Fibroblast of skin of left biceps (primary cell): ENCODE measurements around the gene BCL6B.
A peak's percentile ranks its signal among the peaks of the same experiment; 100 is the strongest.

Experiments used
- DNase-seq, 2 experiments: peaks; one replicate each; pipeline ENCODE4 v3.0.0-alpha.2; 2013; ENCODE audit warnings: low read depth in 2 of 2

Gene BCL6B

GRCh38 chr17:7010523-7010922 is 12.3 kb upstream of the BCL6B start:
- no peak for DNase-seq

GRCh38 chr17:7011415-7011814 is 11.4 kb upstream of the BCL6B start:
- no peak for DNase-seq

GRCh38 chr17:7011942-7012254 is 11.0 kb upstream of the BCL6B start:
- no peak for DNase-seq

- DNase-seq, result peak; percentile 92 to 93
Measured at GRCh38 chr17:7014261-7014994, 8.4 kb upstream of the BCL6B start.

GRCh38 chr17:7014995-7015958 is 7.6 kb upstream of the BCL6B start:
- DNase-seq, result no peak

GRCh38 chr17:7016418-7016817 is 6.4 kb upstream of the BCL6B start:
- DNase-seq, result no peak

GRCh38 chr17:7016886-7017826 is 5.7 kb upstream of the BCL6B start:
- DNase-seq, result no peak

- DNase-seq, result no peak
Measured at GRCh38 chr17:7017827-7018200, 5.0 kb upstream of the BCL6B start.

GRCh38 chr17:7018331-7018964 is 4.4 kb upstream of the BCL6B start:
- no peak for DNase-seq

- no peak for DNase-seq
Measured at GRCh38 chr17:7019367-7019766, 3.5 kb upstream of the BCL6B start.

- DNase-seq, result peak in 1 of 2 experiments; percentile 20
Measured at GRCh38 chr17:7019839-7020519, 2.9 kb upstream of the BCL6B start.

GRCh38 chr17:7020894-7021664 is 1.8 kb upstream of the BCL6B start:
- DNase-seq, result no peak

- no peak for DNase-seq
Measured at GRCh38 chr17:7021993-7022778, 664 bp upstream of the BCL6B start.

GRCh38 chr17:7023576-7024401 is 939 bp downstream of the BCL6B start:
- peak in 1 of 2 experiments; percentile 45 for DNase-seq

- DNase-seq, result no peak
Measured at GRCh38 chr17:7024402-7024785, 1.5 kb downstream of the BCL6B start.

- DNase-seq, result no peak
Measured at GRCh38 chr17:7025245-7025644, 2.4 kb downstream of the BCL6B start.

GRCh38 chr17:7026471-7027115 is 3.7 kb downstream of the BCL6B start:
- no peak for DNase-seq

GRCh38 chr17:7027335-7027734 is 4.5 kb downstream of the BCL6B start:
- no peak for DNase-seq
